ENCODE data around the gene MYCBPAP.

DNA sequence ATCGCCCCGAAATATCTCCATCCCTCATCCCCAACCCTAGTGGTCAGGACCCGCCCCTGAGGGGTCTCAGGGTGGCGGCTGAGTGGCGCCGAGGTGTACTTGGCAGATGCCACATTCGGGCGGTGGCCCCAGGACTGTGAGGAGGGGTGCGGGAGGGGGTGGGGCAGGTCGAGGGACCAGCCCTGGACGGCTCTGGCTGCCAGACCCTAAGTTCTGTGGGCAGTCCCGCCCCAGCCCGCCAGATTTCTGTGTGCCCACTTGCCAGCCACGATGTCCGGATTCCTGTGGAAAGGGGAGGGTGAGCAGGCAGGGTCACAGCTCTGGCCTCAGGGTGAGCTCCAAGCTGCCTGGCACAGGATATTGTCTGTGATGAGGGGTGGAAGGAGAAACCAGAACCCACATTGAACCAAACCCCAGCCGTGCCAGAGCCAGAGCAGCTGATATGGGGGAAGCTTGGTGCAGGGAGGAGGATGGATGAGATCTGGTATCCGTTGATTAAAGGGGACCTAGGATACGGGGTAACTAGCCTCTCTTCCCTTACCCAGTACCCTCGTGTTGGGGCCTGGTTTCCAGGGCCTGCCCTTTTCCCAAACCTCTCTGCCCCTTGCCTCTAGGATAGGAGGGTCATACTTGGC is 38.5 kb upstream of the MYCBPAP start:
- no peak for TF ChIP-seq CTCF (IDR thresholded peaks at IDR 0.05)
- no peak for TF ChIP-seq POLR2A (IDR thresholded peaks at IDR 0.05)
- no peak for TF ChIP-seq EP300 (IDR thresholded peaks at IDR 0.05)

Measured in suprapubic skin (tissue), 3 donors.